COR-L47 (cell line): ENCODE results near the gene EXOG.
"Not testable (repeated sequence)": the region's sequence is repeated elsewhere in the genome, so short reads cannot be mapped to it uniquely, and the experiment has no call there.

Experiments used
- DNase-seq: peaks from one replicate; lab custom pipeline; 2025; lab: John Stamatoyannopoulos, UW

The EXOG gene

GRCh38 chr3:38563886-38564270 lies 67.7 kb downstream of the EXOG start:
- no peak for DNase-seq

- no peak for DNase-seq
These were observed 68.6 kb downstream of the EXOG start for GRCh38 chr3:38564631-38565338.

DNA sequence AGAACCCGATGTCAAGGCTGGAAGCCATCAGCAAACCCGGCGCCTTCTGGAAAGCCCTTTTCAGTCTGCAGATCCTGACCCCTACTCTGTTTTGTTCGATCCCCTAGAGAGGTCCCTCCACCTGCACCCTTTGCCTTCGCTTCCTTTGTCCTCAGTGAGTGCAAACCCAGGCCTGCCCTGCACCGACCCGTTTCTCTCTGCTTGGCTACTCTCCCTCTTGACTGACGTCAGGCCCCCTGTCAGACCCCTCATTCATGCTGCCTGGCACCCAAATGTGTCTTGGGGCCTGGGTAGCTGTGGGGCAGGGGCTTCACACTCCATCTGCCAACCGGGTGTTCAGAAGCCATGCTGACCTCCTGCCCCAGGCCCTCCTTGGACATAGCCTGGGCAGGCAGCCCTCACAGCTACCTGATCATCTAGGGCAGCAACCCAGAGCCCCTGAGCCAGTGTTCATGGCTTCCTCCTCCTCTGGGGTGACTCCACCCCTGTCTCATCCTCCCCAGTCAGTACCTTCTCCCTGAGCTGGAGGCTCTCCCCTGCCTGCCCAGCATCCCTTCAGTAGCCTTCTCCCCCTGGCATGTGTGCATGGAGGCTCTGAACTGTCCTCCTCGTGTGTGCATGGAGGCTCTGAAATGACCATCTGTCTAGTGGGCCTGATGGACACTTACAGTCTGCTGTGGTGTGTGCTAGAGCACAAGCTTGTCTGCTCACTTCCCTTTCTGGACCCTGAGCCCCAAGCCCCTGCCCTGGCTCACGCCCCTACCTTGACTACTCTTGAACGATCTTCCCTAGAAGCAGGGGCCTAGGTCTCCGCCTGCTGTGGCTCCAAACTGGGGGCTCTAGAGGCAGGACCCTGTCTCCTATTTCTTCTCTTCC lies 69.4 kb downstream of the EXOG start:
- no peak for DNase-seq

- no peak for DNase-seq
These were observed 70.0 kb downstream of the EXOG start for GRCh38 chr3:38566215-38566528.

DNA sequence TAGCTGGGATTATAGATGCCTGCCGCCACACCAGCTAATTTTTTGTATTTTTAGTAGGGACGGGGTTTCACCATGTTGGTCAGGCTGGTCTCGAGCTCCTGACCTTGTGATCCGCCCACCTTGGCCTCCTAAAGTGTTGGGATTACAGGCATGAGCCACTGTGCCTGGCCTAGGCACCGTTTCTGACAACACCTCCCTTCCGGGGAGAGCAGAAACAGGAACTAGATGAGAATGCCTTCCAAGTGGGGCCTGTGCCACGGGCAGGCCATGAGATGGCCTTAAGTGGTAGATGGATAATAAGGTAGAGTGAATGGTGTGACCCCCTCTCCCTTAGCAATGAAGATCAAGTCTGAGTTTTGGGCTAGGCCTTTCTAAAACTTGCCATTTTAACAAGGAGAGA lies 70.7 kb downstream of the EXOG start:
- DNase-seq = not testable (repeated sequence)

DNA sequence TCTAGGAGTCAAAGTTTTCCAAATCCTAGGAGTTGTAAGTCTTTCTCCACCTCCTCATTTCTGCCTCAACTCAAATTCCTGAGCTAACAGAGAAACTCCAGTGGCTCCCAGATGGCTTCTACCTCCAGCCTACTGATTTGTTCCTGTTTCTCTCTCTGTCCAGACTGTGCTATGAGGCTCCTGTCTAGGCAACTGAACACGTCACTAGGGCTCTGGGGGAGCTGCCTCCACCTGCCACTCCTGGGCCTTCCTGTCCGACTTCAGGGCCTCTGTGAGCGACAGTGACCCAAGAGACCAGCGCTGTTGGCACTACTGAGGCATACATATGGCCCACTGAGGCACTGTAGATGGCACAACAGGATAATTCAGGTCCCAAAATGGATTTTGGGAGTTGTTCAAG lies 71.4 kb downstream of the EXOG start:
- DNase-seq = no peak

DNA sequence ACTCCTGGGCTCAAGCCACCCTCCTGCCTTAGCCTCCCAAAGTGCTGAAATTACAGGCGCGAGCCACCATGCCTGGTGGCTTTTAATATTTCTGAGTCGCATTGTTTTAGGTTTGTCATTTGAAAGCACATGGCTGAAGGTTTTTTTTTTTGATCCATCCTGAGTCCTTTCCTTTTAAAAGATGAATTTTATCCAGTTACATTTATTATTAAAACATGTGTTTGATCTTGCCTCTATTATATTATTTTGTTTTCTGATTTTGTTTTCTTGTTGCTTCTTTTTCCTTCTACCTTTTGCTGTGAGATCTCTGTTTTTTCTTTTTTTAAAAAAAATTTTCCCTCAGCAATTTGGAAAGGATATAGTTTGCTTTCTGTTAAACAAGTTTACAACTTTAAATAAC lies 77.0 kb downstream of the EXOG start:
- DNase-seq = no peak

GRCh38 chr3:38573556-38573955 lies 77.4 kb downstream of the EXOG start:
- no peak for DNase-seq

DNA sequence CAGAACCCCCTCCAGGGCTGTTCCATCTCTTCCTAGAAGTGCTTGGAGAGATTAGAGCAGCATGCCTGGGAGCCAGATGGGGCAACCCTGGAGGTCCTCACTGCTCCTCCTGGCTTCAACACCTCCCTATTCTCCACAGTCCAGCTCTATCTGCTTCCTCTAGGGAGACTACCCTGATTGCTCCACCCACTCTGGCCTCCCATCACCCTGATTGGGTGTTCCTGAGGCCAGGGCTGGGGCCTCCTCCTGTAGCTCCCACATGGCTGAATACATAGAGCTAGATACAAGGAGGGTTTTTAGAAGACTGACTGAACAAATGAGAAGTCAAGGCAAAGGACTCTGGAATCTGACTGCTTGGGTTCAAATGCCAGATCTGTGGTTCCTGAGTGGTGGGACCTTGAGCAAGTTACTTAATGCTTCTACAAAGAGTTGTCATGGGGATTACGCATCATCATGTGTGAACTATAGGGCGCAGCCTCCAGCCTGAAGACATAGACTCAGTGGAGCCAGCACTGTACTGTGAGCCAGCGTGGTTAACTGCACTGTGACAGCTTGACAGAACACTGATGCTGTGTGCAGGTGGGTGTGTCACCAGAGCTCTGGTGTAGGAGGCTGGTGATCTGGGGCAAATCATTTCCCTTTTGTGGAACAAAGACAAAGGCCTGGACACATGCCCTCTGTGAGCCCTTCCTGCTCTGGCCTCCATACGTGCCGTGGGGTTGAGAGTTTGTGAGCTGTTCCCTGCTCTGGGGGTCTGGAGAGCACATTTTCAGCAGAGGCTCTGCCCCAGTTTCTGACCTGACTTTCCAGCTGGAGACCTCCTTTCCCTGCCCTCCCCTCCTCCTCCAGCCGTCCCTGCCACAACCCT lies 78.5 kb downstream of the EXOG start:
- DNase-seq = no peak

DNA sequence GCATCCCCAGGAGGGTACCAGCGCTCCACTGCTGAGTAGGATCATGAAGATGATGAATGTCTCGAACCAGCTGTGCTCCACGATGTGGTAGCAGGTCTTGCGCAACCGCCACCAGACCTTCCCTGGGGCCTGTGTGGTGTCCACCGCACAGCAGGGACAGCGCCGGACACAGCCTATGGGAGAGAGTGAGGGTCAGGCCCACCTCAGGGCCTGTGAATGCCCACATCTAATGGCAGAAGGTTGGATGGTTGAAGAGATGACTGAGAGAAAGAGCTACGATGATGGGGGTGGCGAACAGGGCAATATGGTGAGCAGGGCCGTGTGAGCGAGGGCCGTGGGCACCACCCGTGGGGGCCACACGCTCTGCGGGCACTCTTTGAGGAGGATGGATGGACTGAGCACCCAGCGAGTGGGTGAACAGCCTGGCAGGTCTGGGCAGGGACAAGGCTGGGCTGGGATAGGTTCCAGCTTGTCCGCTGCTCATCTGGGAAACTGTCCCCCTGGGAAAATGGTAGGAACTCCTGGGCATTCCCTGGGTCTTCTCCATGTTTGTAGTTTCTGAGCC lies 79.2 kb downstream of the EXOG start:
- no peak for DNase-seq
